H54 (cell line): Measurements from ENCODE around the gene ERC2.

Source experiments
- DNase-seq: peaks from one replicate; pipeline ENCODE4 v3.0.0; 2011; ENCODE audit warnings: low spot score, mixed read lengths; ENCODE audit not compliant: insufficient read length
- FAIRE-seq: peaks from 3 replicates; lab custom pipeline; 2011; peaks lifted over from hg19 to GRCh38; lab: Jason Lieb, UNC
- POLR2A ChIP-seq: IDR thresholded peaks from 2 replicates; pipeline ENCODE4 v1.6.1; 2011; ENCODE audit warnings: low read depth, mild to moderate bottlenecking, low read length

Gene ERC2

DNA sequence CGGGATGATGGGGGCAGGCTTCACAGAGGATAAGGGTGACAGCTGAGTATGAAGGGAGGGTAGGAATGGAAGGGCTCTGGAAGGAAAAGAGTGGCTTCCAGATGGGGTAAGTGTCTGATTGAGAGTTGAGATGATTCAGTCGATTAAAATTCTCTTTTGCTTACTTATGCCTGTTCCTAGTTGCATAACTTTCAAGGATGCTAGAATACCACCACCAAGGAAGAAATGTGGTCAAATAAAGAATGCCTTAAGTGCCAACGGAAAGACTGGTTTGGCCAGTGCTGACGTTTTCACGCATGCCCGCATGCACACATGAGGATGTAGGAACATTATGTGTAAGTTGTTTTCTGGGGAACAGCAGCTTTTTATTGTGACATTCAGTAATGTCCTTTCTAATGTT, 717.7 kb downstream of the ERC2 start:
- FAIRE-seq = no peak
- DNase-seq = no peak
- no peak for TF ChIP-seq POLR2A

GRCh38 chr3:55749036-55749435, 719.2 kb downstream of the ERC2 start:
- DNase-seq = no peak
- TF ChIP-seq POLR2A = no peak
- FAIRE-seq = no peak

DNA sequence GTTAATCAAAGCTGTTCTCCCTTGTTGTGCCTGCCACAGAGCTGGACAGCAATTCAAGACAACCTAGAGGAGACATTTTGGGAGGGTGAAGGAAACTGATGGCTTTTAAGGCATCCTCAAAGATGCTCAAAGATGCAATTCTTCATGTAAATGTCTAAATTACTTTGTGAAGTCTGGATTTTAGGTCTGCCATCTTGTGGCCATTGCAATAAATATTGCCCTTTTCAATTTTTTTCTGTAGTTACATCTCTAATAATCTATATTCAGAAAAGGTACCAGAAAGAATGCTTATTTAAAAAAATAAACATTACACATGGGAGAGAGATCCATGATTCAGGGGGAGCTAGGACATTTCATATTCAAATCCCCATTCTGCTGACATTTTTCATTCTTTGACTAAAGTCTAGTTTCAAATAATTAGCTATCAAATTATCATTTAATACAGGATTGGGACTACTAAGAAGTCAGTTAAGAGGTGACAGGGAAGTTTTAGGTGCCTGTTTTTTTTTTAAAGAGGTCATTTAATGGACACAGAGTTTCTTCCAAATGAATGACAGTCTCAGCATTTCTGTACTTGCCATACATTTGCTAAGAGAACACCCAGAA, 721.4 kb downstream of the ERC2 start:
- DNase-seq = no peak
- TF ChIP-seq POLR2A = no peak
- no peak for FAIRE-seq

- FAIRE-seq = no peak
- DNase-seq = no peak
- TF ChIP-seq POLR2A = no peak
Observed at GRCh38 chr3:55742832-55743136, 725.5 kb downstream of the ERC2 start.

DNA sequence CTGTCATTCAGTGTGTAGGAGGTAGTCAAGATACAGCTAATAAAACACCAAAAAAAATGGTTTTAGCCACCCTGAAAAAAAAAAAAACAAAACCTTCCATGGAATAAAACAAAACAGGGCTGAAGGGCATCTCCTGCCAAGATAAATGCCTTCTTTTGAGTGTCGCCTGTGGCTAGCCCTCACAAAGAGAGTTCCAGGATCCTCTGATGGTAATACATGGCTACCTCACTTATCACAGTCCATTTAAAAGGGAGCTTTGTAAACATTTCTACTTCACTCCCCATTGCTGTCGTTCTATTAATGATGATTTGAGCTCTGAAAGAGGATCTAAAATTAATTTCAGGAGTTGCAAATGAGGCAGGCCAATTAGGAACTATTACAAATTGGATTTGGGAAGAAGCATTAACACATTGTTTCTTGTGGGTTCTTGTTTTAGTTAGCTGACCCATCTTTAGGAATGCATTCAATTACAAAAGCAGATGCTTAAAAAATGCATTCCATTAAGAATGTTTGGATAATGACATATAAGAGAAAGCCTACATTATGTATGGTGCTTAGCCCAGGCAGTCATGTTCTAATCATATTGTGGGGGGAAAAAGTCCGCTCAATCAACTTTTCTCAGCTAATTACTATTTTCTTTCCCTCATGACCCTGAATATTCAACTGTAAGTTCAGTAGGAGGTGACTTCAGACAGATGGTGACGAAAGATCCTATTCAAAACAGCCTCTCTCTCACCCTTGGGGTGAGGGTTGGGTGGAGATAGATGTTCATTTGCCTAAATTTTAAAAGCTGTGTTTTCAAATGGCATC, 726.0 kb downstream of the ERC2 start:
- FAIRE-seq (no peak), DNase-seq (no peak)

GRCh38 chr3:55737186-55737585, 731.1 kb downstream of the ERC2 start:
- TF ChIP-seq POLR2A = no peak
- FAIRE-seq = no peak
- no peak for DNase-seq

More for the DNA sequence above, 726.0 kb downstream of the ERC2 start:
- TF ChIP-seq POLR2A = no peak

DNA sequence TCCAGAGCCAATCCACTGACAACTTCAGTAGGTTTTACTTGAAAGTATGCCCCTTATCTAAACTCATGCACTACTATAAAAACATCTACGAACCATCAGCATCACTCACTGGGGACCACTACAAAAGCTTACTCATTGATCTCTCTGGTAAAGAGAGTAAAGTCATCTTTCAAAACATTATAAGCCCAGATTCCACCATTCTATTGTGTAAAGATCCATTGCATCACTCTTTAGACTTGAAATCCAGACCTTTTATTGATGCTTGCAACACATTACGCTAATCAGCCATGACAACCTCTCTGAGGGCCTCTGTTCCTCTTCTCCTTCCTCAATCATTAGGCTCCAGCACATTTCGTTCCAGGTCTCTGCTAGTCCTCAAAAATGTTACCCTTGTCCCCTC, 732.3 kb downstream of the ERC2 start:
- FAIRE-seq = no peak
- no peak for DNase-seq
- no peak for TF ChIP-seq POLR2A

DNA sequence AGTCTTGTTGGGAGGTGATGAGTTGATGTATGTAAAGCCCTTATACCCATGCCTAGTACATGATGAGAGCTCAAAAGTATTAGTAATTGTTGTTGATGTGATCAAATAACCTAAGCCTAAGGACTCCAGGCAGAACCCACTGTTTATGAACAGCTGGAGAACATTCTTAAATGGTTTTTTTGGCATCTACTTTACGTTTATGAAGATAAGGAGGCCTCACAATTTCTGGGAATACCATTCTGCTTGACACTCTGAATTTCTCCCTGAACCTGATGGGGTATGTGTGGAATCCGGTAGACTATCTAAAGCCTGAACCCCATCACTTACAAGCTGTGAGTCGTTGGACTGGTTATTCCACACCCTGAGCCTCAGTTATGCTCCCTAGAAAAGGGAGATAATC, 736.5 kb downstream of the ERC2 start:
- TF ChIP-seq POLR2A = no peak
- FAIRE-seq = no peak
- DNase-seq = no peak

GRCh38 chr3:55729546-55729945, 738.7 kb downstream of the ERC2 start:
- FAIRE-seq (no peak), DNase-seq (no peak)

GRCh38 chr3:55728461-55729100, 739.7 kb downstream of the ERC2 start:
- DNase-seq (no peak), FAIRE-seq (no peak)
- TF ChIP-seq POLR2A = no peak

More at GRCh38 chr3:55729546-55729945, 738.7 kb downstream of the ERC2 start:
- TF ChIP-seq POLR2A = no peak

DNA sequence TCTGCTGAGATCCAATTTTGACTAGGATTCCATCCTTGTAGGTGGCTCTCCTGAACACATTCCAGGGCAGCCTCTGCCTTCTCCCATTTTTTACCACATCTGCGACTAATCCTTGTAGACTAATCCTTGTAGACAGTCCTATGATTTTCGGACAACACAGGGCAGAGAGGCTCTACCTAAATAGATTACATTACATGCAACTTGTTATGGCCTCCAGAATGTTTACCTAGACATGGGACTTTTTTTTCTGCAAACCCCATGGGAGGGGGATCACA, 741.8 kb downstream of the ERC2 start:
- TF ChIP-seq POLR2A = no peak
- DNase-seq (no peak), FAIRE-seq (no peak)

- FAIRE-seq (no peak), DNase-seq (no peak)
- no peak for TF ChIP-seq POLR2A
Observed at GRCh38 chr3:55725681-55726500, 742.4 kb downstream of the ERC2 start.

DNA sequence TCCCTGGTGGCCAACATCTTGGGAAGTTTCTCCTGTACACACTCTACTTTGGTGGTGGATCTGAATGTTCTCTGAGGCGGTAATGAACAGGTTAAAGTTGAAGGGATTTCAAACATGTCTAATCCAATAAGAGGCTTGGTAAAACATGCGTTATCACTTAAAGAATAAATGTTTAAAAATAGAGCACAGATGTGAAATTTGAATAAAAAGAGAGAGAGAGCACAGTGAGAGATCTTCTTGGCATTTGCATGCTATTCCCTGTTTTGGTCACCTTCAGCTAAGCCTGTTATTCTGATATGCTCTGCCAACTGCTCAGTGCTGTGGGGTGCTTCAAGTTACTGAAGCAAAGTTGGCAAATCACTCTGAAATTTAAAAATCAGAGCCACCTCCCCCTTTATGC, 743.4 kb downstream of the ERC2 start:
- FAIRE-seq = no peak
- DNase-seq = no peak
- no peak for TF ChIP-seq POLR2A

DNA sequence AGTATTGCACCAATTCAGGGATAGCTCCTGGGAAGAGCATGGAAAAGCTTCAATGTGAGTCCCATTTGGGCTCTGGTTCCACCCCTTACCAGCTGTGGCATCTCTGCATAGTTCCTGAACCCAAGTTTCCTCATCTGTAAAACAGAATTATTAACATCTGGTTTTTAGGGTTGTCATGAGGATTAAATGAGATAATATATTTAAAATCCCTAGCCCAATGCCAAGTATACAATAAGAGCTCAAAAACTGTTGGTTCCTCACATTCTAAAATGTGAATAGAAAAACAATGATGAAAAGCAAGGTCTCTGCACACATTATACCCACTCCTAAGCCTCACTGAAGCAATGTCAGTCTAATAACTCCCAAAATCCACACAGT, 743.9 kb downstream of the ERC2 start:
- no peak for TF ChIP-seq POLR2A
- DNase-seq = no peak
- no peak for FAIRE-seq
